Liver (tissue), 9 donors: ENCODE measurements around the gene MICU2. TPM values are rescaled to one million over a fixed set of nuclear protein-coding genes. Genes with fewer than 3 reads are reported as not detected.

Experiments used
- DNase-seq: peaks from one replicate; pipeline ENCODE4 v3.0.0-alpha.2; 2017; ENCODE audit warnings: low spot score
- H3K27ac ChIP-seq, 2 donors: one replicate each; pipeline ENCODE4 v1.7.0; 2013; ENCODE audit warnings: inconsistent platforms in 2 of 2, low read length in 2 of 2, control low read depth in 1 of 2, low read depth in 1 of 2, mild to moderate bottlenecking in 1 of 2
- H3K27me3 ChIP-seq, 4 donors: one replicate each; pipeline versions ENCODE4 v1.6.1 to v1.7.0; 2013; ENCODE audit warnings: low read length in 3 of 4, inconsistent platforms in 1 of 4, mild to moderate bottlenecking in 1 of 4, moderate library complexity in 1 of 4; ENCODE audit not compliant: control insufficient read depth in 4 of 4, insufficient read depth in 4 of 4
- H3K36me3 ChIP-seq, 4 donors: one replicate each; pipeline versions ENCODE4 v1.6.1 to v1.7.0; 2013; ENCODE audit warnings: low read length in 3 of 4, mild to moderate bottlenecking in 3 of 4, low read depth in 1 of 4, moderate library complexity in 1 of 4; ENCODE audit not compliant: control insufficient read depth in 4 of 4, insufficient read depth in 3 of 4
- H3K4me1 ChIP-seq, 4 donors: one replicate each; pipeline versions ENCODE4 v1.6.1 to v1.7.0; 2013; ENCODE audit warnings: low read length in 3 of 4, mild to moderate bottlenecking in 3 of 4, moderate library complexity in 1 of 4; ENCODE audit not compliant: control insufficient read depth in 4 of 4, insufficient read depth in 4 of 4
- H3K4me3 ChIP-seq, 3 donors: one replicate each; pipeline versions ENCODE4 v1.6.1 to v1.7.0; 2013; ENCODE audit warnings: low read length in 3 of 3, control low read depth in 1 of 3, low read depth in 1 of 3, mild to moderate bottlenecking in 1 of 3
- H3K9ac ChIP-seq, 2 donors: one replicate each; pipeline ENCODE4 v1.7.0; 2013; ENCODE audit warnings: low read length in 2 of 2, mild to moderate bottlenecking in 2 of 2, moderate library complexity in 2 of 2, control low read depth in 1 of 2, low read depth in 1 of 2
- H3K9me3 ChIP-seq, 4 donors: one replicate each; pipeline versions ENCODE4 v1.6.1 to v1.7.0; 2013; ENCODE audit warnings: low read length in 3 of 4; ENCODE audit not compliant: control insufficient read depth in 4 of 4
- ATF3 ChIP-seq: IDR thresholded peaks from 2 replicates; pipeline ENCODE4 v1.6.1; 2016; ENCODE audit warnings: antibody characterized with exemption
- CTCF ChIP-seq: fragments of 150-350 bp; IDR thresholded peaks from 2 replicates; pipeline ENCODE4 v1.5.1; 2017; ENCODE audit warnings: improper control_type of control experiment, low read depth, low read length; ENCODE audit not compliant: missing input control
- EGR1 ChIP-seq, 2 donors: IDR thresholded peaks; 2 replicates each; pipeline ENCODE4 v1.6.1; 2016 to 2018; ENCODE audit warnings: antibody characterized with exemption in 2 of 2, low read depth in 2 of 2
- FOXA1 ChIP-seq: IDR thresholded peaks from 2 replicates; pipeline ENCODE4 v1.6.1; 2016; ENCODE audit warnings: antibody characterized with exemption
- FOXA2 ChIP-seq: IDR thresholded peaks from 2 replicates; pipeline ENCODE4 v1.6.1; 2016; ENCODE audit warnings: antibody characterized with exemption
- GABPA ChIP-seq, 2 donors: IDR thresholded peaks in 1 of 2; conservative IDR thresholded peaks in 1 of 2; 2 replicates each; pipeline ENCODE4 v1.6.1; 2016; ENCODE audit warnings: antibody characterized with exemption in 2 of 2, mild to moderate bottlenecking in 1 of 2, moderate library complexity in 1 of 2
- HNF4A ChIP-seq, 2 donors: conservative IDR thresholded peaks; 2 replicates each; pipeline ENCODE4 v1.6.1; 2016; ENCODE audit warnings: antibody characterized with exemption in 2 of 2, mild to moderate bottlenecking in 2 of 2
- HNF4G ChIP-seq: IDR thresholded peaks from 2 replicates; pipeline ENCODE4 v1.6.1; 2016; ENCODE audit warnings: antibody characterized with exemption
- JUND ChIP-seq, 2 donors: IDR thresholded peaks; 2 replicates each; pipeline ENCODE4 v1.6.1; 2016; ENCODE audit warnings: antibody characterized with exemption in 2 of 2
- MAX ChIP-seq: IDR thresholded peaks from 2 replicates; pipeline ENCODE4 v1.6.1; 2016; ENCODE audit warnings: antibody characterized with exemption
- NR2F2 ChIP-seq: IDR thresholded peaks from 2 replicates; pipeline ENCODE4 v1.6.1; 2016; ENCODE audit warnings: antibody characterized with exemption
- RAD21 ChIP-seq, 2 donors: IDR thresholded peaks; 2 replicates each; pipeline ENCODE4 v1.6.1; 2016; ENCODE audit warnings: antibody characterized with exemption in 2 of 2, mild to moderate bottlenecking in 2 of 2
- REST ChIP-seq: IDR thresholded peaks from 2 replicates; pipeline ENCODE4 v1.6.1; 2016; ENCODE audit warnings: antibody characterized with exemption, mild to moderate bottlenecking
- RXRA ChIP-seq, 2 donors: IDR thresholded peaks; 2 replicates each; pipeline ENCODE4 v1.6.1; 2017 to 2018; ENCODE audit warnings: antibody characterized with exemption in 2 of 2, mild to moderate bottlenecking in 1 of 2
- SP1 ChIP-seq: IDR thresholded peaks from 2 replicates; pipeline ENCODE4 v1.6.1; 2018; ENCODE audit warnings: antibody characterized with exemption, mild to moderate bottlenecking
- TAF1 ChIP-seq: conservative IDR thresholded peaks from 2 replicates; pipeline ENCODE4 v1.6.1; 2016; ENCODE audit warnings: antibody characterized with exemption, mild to moderate bottlenecking
- YY1 ChIP-seq: IDR thresholded peaks from 2 replicates; pipeline ENCODE4 v1.6.1; 2016; ENCODE audit warnings: antibody characterized with exemption, mild to moderate bottlenecking
- whole genome bisulfite sequencing: extraction: QIAGEN DNeasy Blood & Tissue Kit; methylation state at CpG from one replicate; pipeline ENCODE4 v1.1.7; 2013; 5-methylcytosine and 5-hydroxymethylcytosine counted together
- polyA plus RNA-seq, 2 donors: library from polyadenylated mRNA; stranded (reverse) in 1 of 2; unstranded in 1 of 2; fragments of 200-250 nt in 1 of 2; fragments of >200 nt in 1 of 2; fragmentation: Nextera tagmentation in 1 of 2; extraction: Ambion mirVana in 1 of 2; gene quantifications; one replicate each; pipeline versions ENCODE4 v1.2.1 to v1.2.3, GENCODE V29; 2013 to 2015
- total RNA-seq, 2 donors: library from RNA; depleted of rRNA; stranded (reverse); fragments of >200 nt; gene quantifications; one replicate each; pipeline ENCODE4 v1.2.3, GENCODE V29; 2014
- donor health status: healthy.
- donor health status: healthy.
- donor health status: healthy.
- donor health status: healthy.
- donor health status: healthy.

MICU2 gene
- total and polyA plus RNA-seq, 4 donors, result 19.4 to 42.9 (median 24.8) TPM

GRCh38 chr13:21483748-21484147 lies 120.2 kb downstream of the MICU2 start:
- peaks cover 0 to 7% (median 0%) of the 10 kb centered on the region in 4 donors for H3K9me3 ChIP-seq
- no peak overlapping the region for H3K4me3 ChIP-seq
- H3K4me1 ChIP-seq, result peaks cover 0 to 4% (median 2%) of the 10 kb centered on the region in 4 donors
- no peaks in the 10 kb centered on the region for H3K27me3 ChIP-seq
- no peak overlapping the region for H3K27ac ChIP-seq
- TF ChIP-seq HNF4G, result no peak
- no peak for TF ChIP-seq REST
- TF ChIP-seq MAX, result no peak
- no peak for TF ChIP-seq EGR1 (IDR thresholded peaks at IDR 0.05; ENCODE audit: low read depth in 2 of 2)
- no peak for TF ChIP-seq GABPA (IDR thresholded peaks at IDR 0.05 in 1 of 2, conservative IDR thresholded peaks at IDR 0.05 in 1 of 2)
- no peaks in the 10 kb centered on the region for H3K36me3 ChIP-seq
- no peak overlapping the region for H3K9ac ChIP-seq
- 93% methylated on average over 24 of the region's 24 CpGs for WGBS
- no peak for DNase-seq

- H3K9me3 ChIP-seq, result peaks cover 0 to 6% (median 0%) of the 10 kb centered on the region in 4 donors
- TF ChIP-seq ATF3 (no peak), RXRA (IDR thresholded peaks at IDR 0.05) (no peak), TAF1 (no peak), FOXA1 (no peak), NR2F2 (no peak), JUND (IDR thresholded peaks at IDR 0.05) (no peak), HNF4G (no peak), YY1 (no peak), CTCF (no peak), RAD21 (IDR thresholded peaks at IDR 0.05) (no peak), FOXA2 (no peak), EGR1 (IDR thresholded peaks at IDR 0.05; ENCODE audit: low read depth in 2 of 2) (no peak), MAX (no peak), REST (no peak), HNF4A (conservative IDR thresholded peaks at IDR 0.05) (no peak), SP1 (no peak)
- H3K4me3 ChIP-seq, result no peak overlapping the region
- no peaks in the 10 kb centered on the region for H3K27me3 ChIP-seq
- H3K36me3 ChIP-seq, result no peaks in the 10 kb centered on the region
- H3K4me1 ChIP-seq, result peaks cover 0 to 9% (median 2%) of the 10 kb centered on the region in 4 donors
- H3K27ac ChIP-seq, result no peak overlapping the region
- H3K9ac ChIP-seq, result no peak overlapping the region
- no peak for DNase-seq
- WGBS, result 68% methylated on average over 6 of the region's 6 CpGs
These were observed 122.6 kb downstream of the MICU2 start for GRCh38 chr13:21481359-21481758.
